NCI-H226 (cell line): Measurements from ENCODE around the gene UCP2.
"Not testable (repeated sequence)": the region's sequence is repeated elsewhere in the genome, so short reads cannot be mapped to it uniquely, and the experiment has no call there.

ENCODE experiments used
- DNase-seq: peaks from one replicate; pipeline ENCODE4 v3.0.0-alpha.2; 2015

Gene UCP2

GRCh38 chr11:73936047-73936446 is 46.6 kb downstream of the UCP2 start:
- not testable (repeated sequence) for DNase-seq

GRCh38 chr11:73932781-73933180 is 49.9 kb downstream of the UCP2 start:
- DNase-seq = no peak

GRCh38 chr11:73931951-73932350 is 50.7 kb downstream of the UCP2 start:
- DNase-seq = no peak

- peak; percentile 62 for DNase-seq
Observed at GRCh38 chr11:73931039-73931645, 51.5 kb downstream of the UCP2 start.

GRCh38 chr11:73929388-73929787 is 53.3 kb downstream of the UCP2 start:
- no peak for DNase-seq
